HepG2 (cell line): ENCODE results near the gene STYXL1.

Source experiments
- EZH2 ChIP-seq: conservative IDR thresholded peaks from 2 replicates; pipeline ENCODE4 v1.6.1; 2012; ENCODE audit warnings: mild to moderate bottlenecking, low read depth, low read length, moderate library complexity
- MAFK ChIP-seq, 2 experiments: IDR thresholded peaks in 1 of 2; conservative IDR thresholded peaks in 1 of 2; 2 replicates each; pipeline ENCODE4 v1.6.1; 2011; ENCODE audit warnings: improper control_type of control experiment in 2 of 2, low read length in 2 of 2
- PBX3 ChIP-seq: sonication (generic); formaldehyde crosslinking; IDR thresholded peaks from 2 replicates; pipeline ENCODE4 v1.8.1; 2023; ENCODE audit warnings: missing genetic modification reagents, inconsistent platforms, borderline replicate concordance
- PHF8 ChIP-seq: sonication (generic); formaldehyde crosslinking; IDR thresholded peaks from 2 replicates; pipeline ENCODE4 v1.5.0; 2020; ENCODE audit warnings: missing genetic modification reagents
- SMARCC2 ChIP-seq: fragments of 450-650 bp; IDR thresholded peaks from 2 replicates; pipeline ENCODE4 v1.6.1; 2017; ENCODE audit warnings: antibody characterized with exemption, mild to moderate bottlenecking
- XBP1 ChIP-seq: sonication (generic); formaldehyde crosslinking; IDR thresholded peaks from 2 replicates; pipeline ENCODE4 v1.5.0; 2020; ENCODE audit warnings: missing genetic modification reagents
- ZNF7 ChIP-seq: IDR thresholded peaks from 2 replicates; pipeline ENCODE4 v1.6.1; 2016; ENCODE audit warnings: missing biosample characterization, missing genetic modification reagents

- TF ChIP-seq MAFK (conservative IDR thresholded peaks at IDR 0.05 in 1 of 2, IDR thresholded peaks at IDR 0.05 in 1 of 2; ENCODE audit: low read length in 2 of 2) (no peak), SMARCC2 (no peak), ZNF7 (CRISPR knock-in tag) (no peak), PBX3 (CRISPR knock-in tag) (no peak), EZH2 (no peak), PHF8 (no peak), XBP1 (no peak)
These were observed 16.6 kb upstream of the STYXL1 start for GRCh38 chr7:76064208-76064970.
